ENCODE data around the gene MICAL1. TPM values are rescaled to one million over a fixed set of nuclear protein-coding genes. Genes with fewer than 3 reads are reported as not detected.

MICAL1 gene
- total and polyA plus RNA-seq, 2 of the 8 experiments (the other 6 are each of a cell fraction or from before 2014, with no cell fraction given) = 42.5 to 55.4 TPM

GRCh38 chr6:109441069-109441816 is 14.3 kb downstream of the MICAL1 start:
- DNase-seq (ENCODE audit: low read depth in 1 of 2, low spot score in 2 of 2) = peak in 1 of 2 experiments; percentile 73
- Histone ChIP-seq H3K56ac (replicated peaks; ENCODE audit: insufficient read length, low read depth, low read length) (no peak overlapping the region), H2BK5ac (ENCODE audit: low read depth, low read length) (peak overlapping the region; percentile 78), H3K14ac (ENCODE audit: insufficient read length) (no peak overlapping the region), H3K9ac (replicated peaks in 1 of 4; ENCODE audit: extremely low read depth in 1 of 4, low read depth in 3 of 4, low read length in 3 of 4) (peak overlapping the region; percentile 25 to 79 (median 76); a peak in 6 of 7 replicates), H3K27me3 (replicated peaks in 1 of 4; ENCODE audit: control insufficient read depth in 3 of 4, extremely low read depth in 1 of 4, insufficient read depth in 3 of 4, low read length in 3 of 4) (peaks cover 0 to 2% (median 0%) of the 10 kb centered on the region in 4 experiments; a peak in 1 of 7 replicates), H2BK12ac (ENCODE audit: low read depth, low read length) (no peak overlapping the region), H3K4me1 (replicated peaks in 1 of 4; ENCODE audit: control insufficient read depth in 3 of 4, insufficient read depth in 4 of 4, low read length in 3 of 4) (peaks cover 2 to 9% (median 5%) of the 10 kb centered on the region in 4 experiments), H2AK5ac (ENCODE audit: low read depth, low read length) (no peak overlapping the region), H3K27ac (ENCODE audit: low read depth, low read length) (peak overlapping the region; percentile 33), H3K18ac (ENCODE audit: extremely low read depth, low read length) (peak overlapping the region; percentile 90), H3K36me3 (ENCODE audit: control insufficient read depth in 2 of 4, insufficient read depth in 4 of 4, low read length in 3 of 4) (peaks cover 9 to 39% (median 22%) of the 10 kb centered on the region in 4 experiments; a peak in 6 of 8 replicates), H3K4me3 (ENCODE audit: extremely low read depth in 1 of 4, insufficient read depth in 2 of 4, low read depth in 3 of 4, low read length in 4 of 4) (peak overlapping the region; percentile 76 to 92 (median 90)), H4K8ac (ENCODE audit: extremely low read depth, insufficient read depth, low read length) (peak overlapping the region; percentile 71; the same call in 1 of the 2 replicates), H4K5ac (ENCODE audit: insufficient read length, low read depth, low read length) (no peak overlapping the region), H4K20me1 (replicated peaks in 1 of 2; ENCODE audit: control insufficient read depth in 1 of 2, insufficient read depth in 2 of 2, low read length in 2 of 2) (peaks cover 6 to 9% of the 10 kb centered on the region in 2 experiments), H3K4me2 (ENCODE audit: insufficient read depth in 1 of 2, low read depth in 2 of 2, low read length in 2 of 2) (peak overlapping the region; percentile 70 to 95), H3K4ac (replicated peaks; ENCODE audit: insufficient read length, low read depth, low read length) (no peak overlapping the region), H3K9me3 (ENCODE audit: insufficient read depth in 2 of 2, low read depth in 1 of 2, low read length in 1 of 2) (no peaks in the 10 kb centered on the region), H4K91ac (replicated peaks; ENCODE audit: insufficient read length, low read length) (peak overlapping the region; percentile 72), H3K79me2 (ENCODE audit: control insufficient read depth in 1 of 2, insufficient read depth in 2 of 2, low read length in 2 of 2) (peaks cover 0 to 3% of the 10 kb centered on the region in 2 experiments; a peak in 1 of 4 replicates), H3K23me2 (ENCODE audit: low read depth, low read length) (peaks cover 5% of the 10 kb centered on the region; the same call in 1 of the 2 replicates), H3K23ac (ENCODE audit: insufficient read length) (no peak overlapping the region), H2BK15ac (ENCODE audit: low read length) (0 out of 2 replicates have a peak overlapping the region, but pooled peaks have one; percentile 92), H2BK20ac (ENCODE audit: low read length) (peak overlapping the region; percentile 72; the same call in 1 of the 2 replicates), H3K79me1 (ENCODE audit: low read depth, low read length) (no peaks in the 10 kb centered on the region; the same call in none of the 2 replicates), H2BK120ac (replicated peaks; ENCODE audit: low read depth, low read length) (no peak overlapping the region), H2AFZ (ENCODE audit: low read length) (peak overlapping the region; percentile 81; the same call in 1 of the 2 replicates)
- CTCF ChIA-PET (ENCODE audit: partially characterized antibody) = interaction anchor here (0.6 to 6.1 kb wide), 17 partner anchors 12 to 912 kb away, joined by 3 to 63 read pairs (median 3); partner anchors contain the start of genes CD164 and MICAL1
- 2% methylated on average over 31 of the region's 31 CpGs; no CpG with 5 or more reads in 1 of the 2 experiments for WGBS, 2 experiments (ENCODE audit: extremely low coverage in 1 of 2, insufficient coverage in 1 of 2, insufficient read length in 1 of 2, insufficient replicate concordance in 2 of 2, low coverage in 1 of 2, low lambda C conversion rate in 2 of 2, missing lambda C conversion rate in 1 of 2)
- FAIRE-seq = no peak
- POLR2A ChIA-PET (ENCODE audit: partially characterized antibody) = interaction anchor here (0.6 to 5.8 kb wide), 11 partner anchors 11 to 144 kb away, joined by 3 to 85 read pairs (median 5); partner anchors contain the start of genes CD164, MICAL1 and ZBTB24
- TF ChIP-seq, protein P1, sequence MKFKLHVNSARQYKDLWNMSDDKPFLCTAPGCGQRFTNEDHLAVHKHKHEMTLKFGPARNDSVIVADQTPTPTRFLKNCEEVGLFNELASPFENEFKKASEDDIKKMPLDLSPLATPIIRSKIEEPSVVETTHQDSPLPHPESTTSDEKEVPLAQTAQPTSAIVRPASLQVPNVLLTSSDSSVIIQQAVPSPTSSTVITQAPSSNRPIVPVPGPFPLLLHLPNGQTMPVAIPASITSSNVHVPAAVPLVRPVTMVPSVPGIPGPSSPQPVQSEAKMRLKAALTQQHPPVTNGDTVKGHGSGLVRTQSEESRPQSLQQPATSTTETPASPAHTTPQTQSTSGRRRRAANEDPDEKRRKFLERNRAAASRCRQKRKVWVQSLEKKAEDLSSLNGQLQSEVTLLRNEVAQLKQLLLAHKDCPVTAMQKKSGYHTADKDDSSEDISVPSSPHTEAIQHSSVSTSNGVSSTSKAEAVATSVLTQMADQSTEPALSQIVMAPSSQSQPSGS (IDR thresholded peaks at IDR 0.05; ENCODE audit: low read length) = 0 out of 2 replicates have a peak, but pooled peaks have one; percentile 48
- 0 out of 2 replicates have a peak, but pooled peaks have one; percentile 42 for TF ChIP-seq PHF8 (conservative IDR thresholded peaks at IDR 0.05; ENCODE audit: low read depth, low read length)
- TF ChIP-seq, protein P2, sequence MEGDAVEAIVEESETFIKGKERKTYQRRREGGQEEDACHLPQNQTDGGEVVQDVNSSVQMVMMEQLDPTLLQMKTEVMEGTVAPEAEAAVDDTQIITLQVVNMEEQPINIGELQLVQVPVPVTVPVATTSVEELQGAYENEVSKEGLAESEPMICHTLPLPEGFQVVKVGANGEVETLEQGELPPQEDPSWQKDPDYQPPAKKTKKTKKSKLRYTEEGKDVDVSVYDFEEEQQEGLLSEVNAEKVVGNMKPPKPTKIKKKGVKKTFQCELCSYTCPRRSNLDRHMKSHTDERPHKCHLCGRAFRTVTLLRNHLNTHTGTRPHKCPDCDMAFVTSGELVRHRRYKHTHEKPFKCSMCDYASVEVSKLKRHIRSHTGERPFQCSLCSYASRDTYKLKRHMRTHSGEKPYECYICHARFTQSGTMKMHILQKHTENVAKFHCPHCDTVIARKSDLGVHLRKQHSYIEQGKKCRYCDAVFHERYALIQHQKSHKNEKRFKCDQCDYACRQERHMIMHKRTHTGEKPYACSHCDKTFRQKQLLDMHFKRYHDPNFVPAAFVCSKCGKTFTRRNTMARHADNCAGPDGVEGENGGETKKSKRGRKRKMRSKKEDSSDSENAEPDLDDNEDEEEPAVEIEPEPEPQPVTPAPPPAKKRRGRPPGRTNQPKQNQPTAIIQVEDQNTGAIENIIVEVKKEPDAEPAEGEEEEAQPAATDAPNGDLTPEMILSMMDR (IDR thresholded peaks at IDR 0.05; ENCODE audit: control extremely low read depth in 1 of 3, insufficient read depth in 1 of 3, low read depth in 1 of 3, low read length in 3 of 3) = peak in 2 of 3 experiments; percentile 28 to 31; a peak in 2 of 4 replicates
- no peak for TF ChIP-seq HDAC2 (IDR thresholded peaks at IDR 0.05; ENCODE audit: borderline replicate concordance in 1 of 2, low read depth in 2 of 2, low read length in 2 of 2)
- TF ChIP-seq TEAD4 (IDR thresholded peaks at IDR 0.05; ENCODE audit: low read depth, low read length) = no peak

All from H1 (cell line).